SK-N-DZ (cell line): ENCODE results near the gene AIFM3.
"Not testable (repeated sequence)": the region's sequence is repeated elsewhere in the genome, so short reads cannot be mapped to it uniquely, and the experiment has no call there.

Experiments
- DNase-seq: peaks from one replicate; pipeline ENCODE4 v3.0.0-alpha.2; 2015; ENCODE audit warnings: low spot score

AIFM3 gene

GRCh38 chr22:20942203-20942902 is 24.7 kb upstream of the AIFM3 start:
- not testable (repeated sequence) for DNase-seq

GRCh38 chr22:20943104-20943933 is 23.7 kb upstream of the AIFM3 start:
- DNase-seq = no peak

DNA sequence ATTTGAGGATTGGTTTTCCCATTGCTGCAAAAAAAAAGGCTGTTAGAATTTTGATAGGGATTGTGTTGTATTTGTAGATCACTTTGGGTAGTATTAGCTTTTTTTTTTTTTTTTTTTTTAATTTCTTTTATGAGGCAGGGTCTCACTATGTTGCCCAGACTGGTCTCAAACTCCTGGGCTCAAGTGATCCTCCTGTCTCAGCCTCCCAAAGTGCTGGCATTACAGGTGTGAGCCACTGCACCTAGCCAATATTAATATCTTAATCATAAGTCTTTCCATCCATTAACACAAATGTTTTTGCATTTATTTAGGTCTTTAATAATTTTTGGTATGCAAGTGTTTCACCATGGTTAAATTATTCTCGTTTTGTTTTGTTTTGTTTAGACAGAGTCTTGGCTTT is 23.0 kb upstream of the AIFM3 start:
- no peak for DNase-seq

DNA sequence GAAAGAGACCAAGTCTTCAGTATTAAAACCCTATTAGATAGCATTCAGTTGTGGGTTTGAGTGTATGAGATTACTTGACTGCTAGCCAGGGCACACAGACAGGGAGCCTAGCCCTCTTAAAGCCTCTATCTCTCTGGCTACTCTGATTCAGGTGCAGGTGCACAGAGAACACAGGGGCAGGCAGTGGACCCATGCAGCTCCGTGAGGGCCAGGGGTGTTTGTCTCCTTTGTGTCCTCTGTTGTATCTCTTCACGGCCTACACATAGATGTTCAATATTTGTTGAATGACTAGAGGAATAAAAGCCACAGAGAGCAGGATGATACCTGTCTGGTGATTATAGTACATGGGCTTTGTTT is 21.5 kb upstream of the AIFM3 start:
- DNase-seq = no peak

GRCh38 chr22:20946080-20946986 is 20.7 kb upstream of the AIFM3 start:
- no peak for DNase-seq

- no peak for DNase-seq
Measured at GRCh38 chr22:20946991-20947390, 20.1 kb upstream of the AIFM3 start.

DNA sequence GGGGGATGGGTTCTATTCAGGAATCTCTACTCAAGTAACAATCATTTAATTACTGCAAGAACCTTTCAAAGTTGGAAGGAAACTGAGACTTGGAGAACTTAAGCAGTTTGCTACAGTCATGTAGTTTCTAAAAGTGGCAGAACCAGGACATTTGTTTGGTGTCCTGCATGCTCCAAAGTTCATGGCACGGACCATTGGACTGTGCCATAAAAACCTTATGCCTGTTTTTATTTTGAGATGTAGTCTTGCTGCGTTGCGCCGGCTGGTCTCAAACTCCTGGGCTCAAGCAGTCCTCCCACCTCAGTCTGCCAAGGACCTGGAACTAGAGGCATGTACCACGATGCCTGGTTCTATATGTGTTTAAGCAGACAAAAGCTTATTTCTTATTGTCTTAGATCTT is 18.6 kb upstream of the AIFM3 start:
- DNase-seq = no peak

DNA sequence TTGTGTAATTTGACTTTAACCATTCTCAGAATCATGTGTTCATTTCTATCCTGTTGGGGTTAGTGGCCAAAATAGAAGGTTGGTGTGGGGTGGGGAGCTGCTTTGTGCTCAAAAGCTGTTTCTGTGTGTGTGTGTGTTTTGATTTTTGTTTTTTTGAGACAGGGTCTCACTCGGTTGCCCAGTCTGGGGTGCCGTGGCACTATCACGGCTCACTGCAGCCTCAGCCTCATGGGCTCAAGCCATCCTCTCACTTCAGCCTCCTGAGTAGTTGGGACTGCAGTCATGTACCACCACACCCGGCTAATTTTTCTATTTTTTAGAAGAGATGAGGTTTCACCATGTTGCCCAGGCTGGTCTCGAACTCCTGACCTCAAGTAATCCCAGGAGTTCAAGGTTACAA is 18.1 kb upstream of the AIFM3 start:
- DNase-seq = no peak

DNA sequence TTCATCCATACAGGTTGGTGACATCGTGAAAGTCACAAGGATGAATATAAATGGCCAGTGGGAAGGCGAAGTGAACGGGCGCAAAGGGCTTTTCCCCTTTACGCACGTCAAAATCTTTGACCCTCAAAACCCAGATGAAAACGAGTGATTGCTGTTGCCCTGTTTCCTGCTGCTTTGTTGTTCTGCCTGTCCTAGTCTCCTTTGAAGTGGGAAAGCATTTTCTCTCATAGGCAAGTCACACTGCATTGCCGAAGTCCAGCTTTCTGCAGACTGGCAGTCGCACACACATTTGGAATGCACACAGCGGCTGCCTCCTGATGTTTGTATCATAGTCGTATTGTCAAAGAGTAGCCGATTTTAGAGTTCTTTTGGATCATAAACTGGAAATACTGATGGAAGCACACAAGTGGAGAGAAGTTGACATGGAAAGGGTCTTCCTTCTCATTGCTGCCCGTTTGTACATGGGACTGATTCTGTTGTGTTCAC is 17.3 kb upstream of the AIFM3 start:
- DNase-seq = no peak

DNA sequence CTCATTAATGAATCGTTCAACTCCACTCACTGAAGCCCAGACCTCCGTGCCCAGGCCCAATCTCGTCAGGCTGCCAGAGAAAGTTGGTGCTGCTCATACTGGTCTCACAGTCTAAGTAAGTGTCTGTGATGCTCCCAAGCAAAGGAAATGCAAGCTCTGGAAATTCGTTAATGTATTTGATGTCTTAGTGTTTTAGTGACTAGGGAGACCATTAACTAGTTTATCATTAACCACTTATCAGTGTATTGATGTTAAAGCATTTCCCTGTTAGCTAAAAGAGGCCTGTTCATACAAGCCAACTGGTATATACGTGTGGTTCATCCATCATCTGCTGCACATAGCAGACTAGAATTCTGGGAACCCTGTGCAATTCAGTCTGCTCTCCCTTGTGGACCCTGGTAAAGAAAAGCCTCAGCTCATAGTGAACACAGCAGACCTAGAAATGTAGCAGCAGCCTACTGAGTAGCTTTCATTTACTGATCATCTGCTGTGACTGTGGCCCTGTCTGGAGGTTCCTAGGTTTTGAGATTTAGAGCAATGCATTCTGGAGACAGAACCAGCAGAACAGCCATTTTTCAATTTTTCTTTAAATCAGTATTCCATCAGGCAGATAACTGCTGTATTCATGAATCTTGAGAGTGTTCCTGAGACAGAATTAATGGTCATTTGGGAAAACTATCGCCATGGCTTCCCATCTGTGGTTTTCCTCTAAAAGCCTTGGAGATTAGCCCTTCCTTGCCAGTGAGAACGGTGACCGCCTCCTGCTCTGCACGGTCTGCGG is 15.7 kb upstream of the AIFM3 start:
- DNase-seq = no peak

- no peak for DNase-seq
Measured at GRCh38 chr22:20951932-20952380, 15.1 kb upstream of the AIFM3 start.

DNA sequence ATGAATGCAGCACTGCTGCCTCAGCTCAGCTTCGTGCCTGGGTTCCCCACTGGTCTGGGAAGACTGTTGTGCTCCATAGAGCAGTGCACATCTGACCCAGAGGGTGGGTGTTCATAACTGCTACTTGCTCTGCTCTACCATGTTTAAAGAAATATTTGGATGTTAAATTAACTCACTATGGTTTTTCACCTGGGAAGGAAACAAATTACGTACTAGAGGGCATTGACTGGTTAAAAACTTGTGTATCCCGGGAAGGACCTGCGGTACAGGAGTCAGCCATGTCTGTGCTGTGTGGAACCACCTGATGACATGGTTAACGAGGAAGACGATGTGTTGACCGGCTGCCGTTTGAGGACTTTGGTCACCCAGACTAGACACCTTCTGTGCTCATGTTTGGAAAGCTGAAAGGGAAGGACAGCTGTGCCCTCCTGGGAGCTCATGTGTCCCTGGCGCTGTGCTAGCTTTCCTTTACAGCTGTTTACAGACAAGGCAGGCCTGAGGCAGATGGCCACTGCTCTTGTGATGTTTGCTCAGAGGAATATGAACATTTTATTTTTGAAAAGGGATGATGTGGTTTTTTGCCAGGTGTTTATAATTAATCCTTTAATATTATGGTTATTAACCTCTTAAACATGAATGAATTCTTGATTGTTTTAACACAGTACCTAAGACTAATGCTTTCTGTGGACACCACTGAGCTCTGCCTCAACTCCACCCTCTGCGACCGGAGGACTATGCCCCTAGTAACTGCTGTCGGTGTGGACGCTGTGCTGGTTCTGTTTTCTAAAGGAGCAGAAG is 14.3 kb upstream of the AIFM3 start:
- no peak for DNase-seq

DNA sequence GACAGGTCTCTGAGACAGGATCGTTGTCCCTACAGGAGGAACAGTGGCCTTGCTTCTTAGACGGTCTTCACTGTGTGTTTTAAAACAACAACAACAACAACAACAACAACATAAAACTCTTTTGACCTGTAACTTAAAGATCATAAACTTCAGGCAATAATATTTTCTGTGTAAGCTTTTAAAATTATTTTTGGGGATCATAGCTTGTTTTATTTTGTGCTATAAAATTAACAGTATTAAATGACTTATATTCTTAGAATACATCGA is 13.8 kb upstream of the AIFM3 start:
- DNase-seq = no peak

- no peak for DNase-seq
Measured at GRCh38 chr22:20953668-20954500, 13.2 kb upstream of the AIFM3 start.

GRCh38 chr22:20955548-20955947 is 11.5 kb upstream of the AIFM3 start:
- DNase-seq = no peak

DNA sequence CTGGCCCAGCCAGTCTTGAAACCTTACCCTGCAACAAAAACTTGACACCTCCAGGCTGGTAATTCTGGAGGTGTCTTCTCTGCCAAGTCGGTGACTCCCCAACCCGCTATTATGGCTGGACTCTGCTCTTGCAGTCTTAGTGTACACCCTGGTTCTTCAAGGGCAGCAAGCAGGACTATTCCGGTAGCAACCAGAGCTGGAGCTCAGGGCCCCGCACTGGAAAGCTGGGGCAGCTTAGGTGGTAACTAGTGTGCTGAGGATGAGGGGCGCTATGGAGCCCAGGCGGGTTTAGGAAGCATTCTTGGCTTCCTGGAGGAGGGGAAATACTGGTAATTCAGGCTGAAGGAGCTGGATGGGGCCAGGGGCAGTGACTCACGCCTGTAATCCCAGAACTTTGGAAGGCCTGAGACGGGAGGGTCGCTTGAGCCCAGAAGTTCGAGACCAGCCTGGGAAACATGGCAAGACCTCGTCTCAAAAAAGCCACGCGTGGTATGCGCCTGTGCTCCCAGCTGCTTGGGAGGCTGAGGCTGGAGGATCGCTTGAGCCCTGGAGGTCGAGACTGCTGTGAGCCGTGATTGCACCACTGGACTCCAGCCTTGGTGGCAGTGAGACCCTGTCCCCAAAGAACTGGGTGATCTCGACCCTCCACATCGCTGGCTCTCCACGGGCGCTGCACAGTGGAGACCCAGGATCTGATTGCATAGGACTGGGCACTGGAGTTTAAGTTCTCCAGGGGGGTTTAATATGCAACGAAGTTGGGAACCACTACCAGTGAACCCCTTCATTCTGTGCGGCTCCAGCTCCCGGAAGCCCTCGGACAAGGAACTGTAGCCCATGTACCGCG is 10.6 kb upstream of the AIFM3 start:
- no peak for DNase-seq

GRCh38 chr22:20957102-20957682 is 9.9 kb upstream of the AIFM3 start:
- DNase-seq = no peak

- no peak for DNase-seq
Measured at GRCh38 chr22:20957683-20958431, 9.2 kb upstream of the AIFM3 start.
